Neural progenitor cell (in vitro differentiated cells): ENCODE data around the gene IQCM.
"Not testable (repeated sequence)": the region's sequence is repeated elsewhere in the genome, so short reads cannot be mapped to it uniquely, and the experiment has no call there.

Source experiments
- CTCF ChIP-seq: fragments of 200-600 bp; sonication (generic); IDR thresholded peaks from 2 replicates; pipeline ENCODE4 v1.5.1; 2017; ENCODE audit warnings: antibody characterized with exemption, mild to moderate bottlenecking
- EZH2 ChIP-seq: fragments of 200-600 bp; sonication (generic); IDR thresholded peaks from 2 replicates; pipeline ENCODE4 v1.6.1; 2017; ENCODE audit warnings: antibody characterized with exemption, mild to moderate bottlenecking, moderate library complexity

DNA sequence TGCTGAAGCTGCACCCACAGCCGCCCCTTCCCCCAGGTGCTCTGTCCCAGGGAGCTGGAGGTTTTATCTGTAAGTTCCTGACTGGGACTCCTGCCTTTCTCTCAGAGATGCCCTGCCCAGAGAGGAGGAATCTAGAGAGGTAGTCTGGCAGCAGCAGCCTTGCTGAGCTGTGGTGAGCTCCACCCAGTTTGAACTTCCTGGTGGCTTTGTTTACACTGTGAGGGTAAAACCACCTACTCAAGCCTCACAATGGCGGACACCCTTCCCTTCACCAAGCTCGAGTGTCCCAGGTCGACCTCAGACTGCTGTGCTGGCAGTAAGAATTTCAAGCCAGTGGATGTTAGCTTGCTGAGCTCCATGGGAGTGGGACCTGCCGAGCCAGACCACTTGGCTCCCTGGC is 474.5 kb downstream of the IQCM start:
- TF ChIP-seq EZH2, CTCF: not testable (repeated sequence)
